ENCODE measurements around the gene BICRA. TPM values are rescaled to one million over a fixed set of nuclear protein-coding genes. Genes with fewer than 3 reads are reported as not detected.
A peak's percentile ranks its signal among the peaks of the same experiment; 100 is the strongest.

The BICRA gene
- total and polyA plus RNA-seq, 9 of the 15 experiments (the other 6 are each of a cell fraction or from before 2014, with no cell fraction given) = 0.01 to 8.8 (median 1.2) TPM

DNA sequence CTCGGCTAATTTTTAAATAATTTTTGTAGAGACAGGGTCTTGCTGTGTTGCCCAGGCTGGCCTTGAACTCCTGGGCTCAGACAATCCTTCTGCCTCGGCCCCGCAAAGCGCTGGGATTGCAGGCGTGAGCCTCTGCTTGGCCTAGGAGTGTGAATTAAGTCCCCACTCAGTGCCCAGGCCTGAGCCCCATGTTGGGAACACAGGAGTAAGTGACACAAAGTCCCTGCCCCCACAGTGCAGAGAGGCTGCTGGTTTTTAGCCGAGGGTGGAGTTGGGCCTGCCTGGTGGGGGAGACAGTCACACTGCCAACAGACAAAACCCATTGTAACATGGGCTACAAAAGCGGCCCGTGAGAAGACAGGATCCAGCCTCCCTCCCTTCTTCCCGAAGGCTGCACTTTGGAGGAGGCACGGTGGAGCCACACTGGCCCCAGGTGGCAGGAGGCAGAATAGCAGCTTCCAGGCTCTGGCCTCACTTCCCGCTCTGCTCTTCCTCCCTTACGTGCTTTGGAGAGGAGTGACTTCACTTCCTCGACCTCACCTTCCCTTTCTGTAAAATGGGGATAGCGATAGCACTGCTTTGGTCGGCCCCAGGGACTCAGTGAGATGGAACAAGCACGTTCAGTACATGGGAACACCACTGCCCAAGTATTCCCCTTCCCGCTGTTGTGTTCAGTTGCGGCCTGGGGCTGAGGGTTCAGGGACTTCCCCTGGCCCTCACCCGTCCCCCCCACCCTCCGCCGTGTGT is 89.1 kb downstream of the BICRA start (continued):
- no peak for TF ChIP-seq RREB1 (CRISPR knock-in tag; IDR thresholded peaks at IDR 0.05)
- TF ChIP-seq DNMT1 (IDR thresholded peaks at IDR 0.05) = no peak
- peak; percentile 51 for TF ChIP-seq ATF7 (IDR thresholded peaks at IDR 0.05)
- TF ChIP-seq ZNF232 (CRISPR knock-in tag; IDR thresholded peaks at IDR 0.05) = no peak
- TF ChIP-seq HMG20A (CRISPR knock-in tag; conservative IDR thresholded peaks at IDR 0.05) = no peak
- TF ChIP-seq SMARCC2 (IDR thresholded peaks at IDR 0.05; ENCODE audit: low read depth) = no peak
- no peak for TF ChIP-seq ZNF277 (CRISPR knock-in tag; IDR thresholded peaks at IDR 0.05; ENCODE audit: borderline replicate concordance)
- TF ChIP-seq, protein P1, sequence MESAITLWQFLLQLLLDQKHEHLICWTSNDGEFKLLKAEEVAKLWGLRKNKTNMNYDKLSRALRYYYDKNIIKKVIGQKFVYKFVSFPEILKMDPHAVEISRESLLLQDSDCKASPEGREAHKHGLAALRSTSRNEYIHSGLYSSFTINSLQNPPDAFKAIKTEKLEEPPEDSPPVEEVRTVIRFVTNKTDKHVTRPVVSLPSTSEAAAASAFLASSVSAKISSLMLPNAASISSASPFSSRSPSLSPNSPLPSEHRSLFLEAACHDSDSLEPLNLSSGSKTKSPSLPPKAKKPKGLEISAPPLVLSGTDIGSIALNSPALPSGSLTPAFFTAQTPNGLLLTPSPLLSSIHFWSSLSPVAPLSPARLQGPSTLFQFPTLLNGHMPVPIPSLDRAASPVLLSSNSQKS (CRISPR knock-in tag; IDR thresholded peaks at IDR 0.05) = no peak
- no peak for TF ChIP-seq HNRNPH1 (optimal IDR thresholded peaks at IDR 0.05; ENCODE audit: low read depth, low read length)
- no peak for TF ChIP-seq GATA2 (CRISPR knock-in tag; IDR thresholded peaks at IDR 0.05)
- no peak for TF ChIP-seq STAT5A (IDR thresholded peaks at IDR 0.05; ENCODE audit: borderline replicate concordance, low read length)
- TF ChIP-seq RBBP5 (IDR thresholded peaks at IDR 0.05; ENCODE audit: borderline replicate concordance, insufficient read depth, low read length, poor library complexity, severe bottlenecking) = no peak
- TF ChIP-seq ZNF175 (CRISPR knock-in tag; IDR thresholded peaks at IDR 0.05; ENCODE audit: low read depth) = no peak
- TF ChIP-seq CHD4 (IDR thresholded peaks at IDR 0.05; ENCODE audit: insufficient read depth, insufficient replicate concordance, low read depth, low read length, poor library complexity, severe bottlenecking) = no peak
- TF ChIP-seq HSF4 (CRISPR knock-in tag; IDR thresholded peaks at IDR 0.05; ENCODE audit: borderline replicate concordance) = no peak
- TF ChIP-seq POLR2AphosphoS5 (IDR thresholded peaks at IDR 0.05; ENCODE audit: control insufficient read depth, insufficient read depth, low read depth, low read length) = no peak
- TF ChIP-seq SAFB (IDR thresholded peaks at IDR 0.05; ENCODE audit: borderline replicate concordance, low read depth, low read length) = no peak
- TF ChIP-seq ZNF778 (CRISPR knock-in tag; IDR thresholded peaks at IDR 0.05) = no peak
- TF ChIP-seq TFAM (CRISPR knock-in tag; conservative IDR thresholded peaks at IDR 0.05) = no peak
- no peak for TF ChIP-seq SNRNP70 (optimal IDR thresholded peaks at IDR 0.05; ENCODE audit: low read depth, low read length)

Data from K562 (cell line).